ENCODE data around the gene IPO13.

The IPO13 gene

GRCh38 chr1:43904660-43905551, 41.8 kb upstream of the IPO13 start:
- Histone ChIP-seq H3K4me1 (ENCODE audit: insufficient read depth, insufficient read length) (no peaks in the 10 kb centered on the region), H3K36me3 (ENCODE audit: insufficient read depth, insufficient read length, low read length) (peaks cover 30% of the 10 kb centered on the region), H3K27me3 (ENCODE audit: insufficient read depth, insufficient read length) (peaks cover 15% of the 10 kb centered on the region), H3K9me3 (ENCODE audit: insufficient read depth, low read length) (no peaks in the 10 kb centered on the region), H3K4me3 (ENCODE audit: insufficient read length, low read depth) (no peak overlapping the region), H3K9ac (ENCODE audit: insufficient read length, low read depth) (no peak overlapping the region)
- DNase-seq (ENCODE audit: low read depth, low spot score), result no peak
- TF ChIP-seq ZNF274 (IDR thresholded peaks at IDR 0.05; ENCODE audit: low read depth, low read length) (no peak), YY1 (IDR thresholded peaks at IDR 0.05; ENCODE audit: insufficient read depth, insufficient read length) (no peak), SUZ12 (IDR thresholded peaks at IDR 0.05; ENCODE audit: extremely low read depth, insufficient read depth, insufficient read length) (no peak)

GRCh38 chr1:43908226-43908625, 38.5 kb upstream of the IPO13 start:
- no peak overlapping the region for H3K9ac ChIP-seq (ENCODE audit: insufficient read length, low read depth)
- no peak for DNase-seq (ENCODE audit: low read depth, low spot score)
- peaks cover 20% of the 10 kb centered on the region for H3K36me3 ChIP-seq (ENCODE audit: insufficient read depth, insufficient read length, low read length)
- no peak overlapping the region for H3K4me3 ChIP-seq (ENCODE audit: insufficient read length, low read depth)
- peaks cover 15% of the 10 kb centered on the region for H3K27me3 ChIP-seq (ENCODE audit: insufficient read depth, insufficient read length)
- H3K9me3 ChIP-seq (ENCODE audit: insufficient read depth, low read length), result no peaks in the 10 kb centered on the region
- no peak for TF ChIP-seq YY1 (IDR thresholded peaks at IDR 0.05; ENCODE audit: insufficient read depth, insufficient read length)
- TF ChIP-seq SUZ12 (IDR thresholded peaks at IDR 0.05; ENCODE audit: extremely low read depth, insufficient read depth, insufficient read length), result no peak
- no peak for TF ChIP-seq ZNF274 (IDR thresholded peaks at IDR 0.05; ENCODE audit: low read depth, low read length)
- H3K4me1 ChIP-seq (ENCODE audit: insufficient read depth, insufficient read length), result peaks cover 8% of the 10 kb centered on the region

GRCh38 chr1:43908858-43909257, 37.9 kb upstream of the IPO13 start:
- Histone ChIP-seq H3K4me1 (ENCODE audit: insufficient read depth, insufficient read length) (peaks cover 11% of the 10 kb centered on the region), H3K36me3 (ENCODE audit: insufficient read depth, insufficient read length, low read length) (peaks cover 20% of the 10 kb centered on the region)

GRCh38 chr1:43910343-43910742, 36.4 kb upstream of the IPO13 start:
- Histone ChIP-seq H3K4me1 (ENCODE audit: insufficient read depth, insufficient read length) (peaks cover 11% of the 10 kb centered on the region), H3K4me3 (ENCODE audit: insufficient read length, low read depth) (no peak overlapping the region), H3K9me3 (ENCODE audit: insufficient read depth, low read length) (no peaks in the 10 kb centered on the region), H3K27me3 (ENCODE audit: insufficient read depth, insufficient read length) (peaks cover 3% of the 10 kb centered on the region), H3K9ac (ENCODE audit: insufficient read length, low read depth) (no peak overlapping the region), H3K36me3 (ENCODE audit: insufficient read depth, insufficient read length, low read length) (peaks cover 15% of the 10 kb centered on the region)
- no peak for TF ChIP-seq YY1 (IDR thresholded peaks at IDR 0.05; ENCODE audit: insufficient read depth, insufficient read length)
- no peak for TF ChIP-seq SUZ12 (IDR thresholded peaks at IDR 0.05; ENCODE audit: extremely low read depth, insufficient read depth, insufficient read length)
- no peak for TF ChIP-seq ZNF274 (IDR thresholded peaks at IDR 0.05; ENCODE audit: low read depth, low read length)
- DNase-seq (ENCODE audit: low read depth, low spot score), result no peak

More at GRCh38 chr1:43908858-43909257, 37.9 kb upstream of the IPO13 start:
- H3K4me3 ChIP-seq (ENCODE audit: insufficient read length, low read depth), result no peak overlapping the region
- peaks cover 15% of the 10 kb centered on the region for H3K27me3 ChIP-seq (ENCODE audit: insufficient read depth, insufficient read length)
- no peaks in the 10 kb centered on the region for H3K9me3 ChIP-seq (ENCODE audit: insufficient read depth, low read length)
- no peak overlapping the region for H3K9ac ChIP-seq (ENCODE audit: insufficient read length, low read depth)
- DNase-seq (ENCODE audit: low read depth, low spot score), result no peak
- TF ChIP-seq SUZ12 (IDR thresholded peaks at IDR 0.05; ENCODE audit: extremely low read depth, insufficient read depth, insufficient read length) (no peak), ZNF274 (IDR thresholded peaks at IDR 0.05; ENCODE audit: low read depth, low read length) (no peak), YY1 (IDR thresholded peaks at IDR 0.05; ENCODE audit: insufficient read depth, insufficient read length) (no peak)

GRCh38 chr1:43912607-43913006, 34.1 kb upstream of the IPO13 start:
- Histone ChIP-seq H3K36me3 (ENCODE audit: insufficient read depth, insufficient read length, low read length) (peaks cover 7% of the 10 kb centered on the region), H3K27me3 (ENCODE audit: insufficient read depth, insufficient read length) (no peaks in the 10 kb centered on the region), H3K4me3 (ENCODE audit: insufficient read length, low read depth) (no peak overlapping the region), H3K9ac (ENCODE audit: insufficient read length, low read depth) (no peak overlapping the region), H3K4me1 (ENCODE audit: insufficient read depth, insufficient read length) (peaks cover 11% of the 10 kb centered on the region), H3K9me3 (ENCODE audit: insufficient read depth, low read length) (no peaks in the 10 kb centered on the region)
- no peak for DNase-seq (ENCODE audit: low read depth, low spot score)
- TF ChIP-seq SUZ12 (IDR thresholded peaks at IDR 0.05; ENCODE audit: extremely low read depth, insufficient read depth, insufficient read length), result no peak
- no peak for TF ChIP-seq YY1 (IDR thresholded peaks at IDR 0.05; ENCODE audit: insufficient read depth, insufficient read length)
- no peak for TF ChIP-seq ZNF274 (IDR thresholded peaks at IDR 0.05; ENCODE audit: low read depth, low read length)

GRCh38 chr1:43913051-43913501, 33.7 kb upstream of the IPO13 start:
- H3K36me3 ChIP-seq (ENCODE audit: insufficient read depth, insufficient read length, low read length), result peaks cover 7% of the 10 kb centered on the region
- no peak overlapping the region for H3K4me3 ChIP-seq (ENCODE audit: insufficient read length, low read depth)
- DNase-seq (ENCODE audit: low read depth, low spot score), result no peak
- H3K9me3 ChIP-seq (ENCODE audit: insufficient read depth, low read length), result no peaks in the 10 kb centered on the region
- peaks cover 11% of the 10 kb centered on the region for H3K4me1 ChIP-seq (ENCODE audit: insufficient read depth, insufficient read length)
- TF ChIP-seq ZNF274 (IDR thresholded peaks at IDR 0.05; ENCODE audit: low read depth, low read length) (no peak), SUZ12 (IDR thresholded peaks at IDR 0.05; ENCODE audit: extremely low read depth, insufficient read depth, insufficient read length) (no peak), YY1 (IDR thresholded peaks at IDR 0.05; ENCODE audit: insufficient read depth, insufficient read length) (no peak)
- no peak overlapping the region for H3K9ac ChIP-seq (ENCODE audit: insufficient read length, low read depth)
- no peaks in the 10 kb centered on the region for H3K27me3 ChIP-seq (ENCODE audit: insufficient read depth, insufficient read length)

- no peak overlapping the region for H3K9ac ChIP-seq (ENCODE audit: insufficient read length, low read depth)
- H3K27me3 ChIP-seq (ENCODE audit: insufficient read depth, insufficient read length), result no peaks in the 10 kb centered on the region
- no peaks in the 10 kb centered on the region for H3K9me3 ChIP-seq (ENCODE audit: insufficient read depth, low read length)
- H3K4me3 ChIP-seq (ENCODE audit: insufficient read length, low read depth), result no peak overlapping the region
- H3K4me1 ChIP-seq (ENCODE audit: insufficient read depth, insufficient read length), result peaks cover 11% of the 10 kb centered on the region
- H3K36me3 ChIP-seq (ENCODE audit: insufficient read depth, insufficient read length, low read length), result peaks cover 7% of the 10 kb centered on the region
- no peak for DNase-seq (ENCODE audit: low read depth, low spot score)
- TF ChIP-seq YY1 (IDR thresholded peaks at IDR 0.05; ENCODE audit: insufficient read depth, insufficient read length), result no peak
- TF ChIP-seq SUZ12 (IDR thresholded peaks at IDR 0.05; ENCODE audit: extremely low read depth, insufficient read depth, insufficient read length), result no peak
- TF ChIP-seq ZNF274 (IDR thresholded peaks at IDR 0.05; ENCODE audit: low read depth, low read length), result no peak
Observed at GRCh38 chr1:43913666-43914360, 32.9 kb upstream of the IPO13 start.

Measured in NT2/D1 (cell line).